BJ (cell line): ENCODE results near the gene C11orf86. TPM values are rescaled to one million over a fixed set of nuclear protein-coding genes. Genes with fewer than 3 reads are reported as not detected.

Source experiments
- CTCF ChIA-PET: fragments of 350-600 bp; formaldehyde crosslinking; extraction: SDS; loops from one replicate; lab custom pipeline; 2021; ENCODE audit warnings: antibody characterized with exemption, inconsistent platforms; lab: Yijun Ruan, JAX
- POLR2A ChIA-PET: fragments of 300-600 bp; sonication (Branson Sonifier 250); formaldehyde crosslinking; extraction: SDS; loops from one replicate; lab custom pipeline; 2021; ENCODE audit warnings: antibody characterized with exemption; lab: Charles Lee
- DNase-seq: peaks from one replicate; pipeline ENCODE4 v3.0.0-alpha.2; 2011; ENCODE audit warnings: low read depth
- H3K27me3 ChIP-seq: 2 replicates; pipeline ENCODE4 v1.6.0; 2011; ENCODE audit warnings: low read length; ENCODE audit not compliant: control insufficient read depth, insufficient read depth
- H3K36me3 ChIP-seq: 2 replicates; pipeline ENCODE4 v1.5.1; 2011; ENCODE audit warnings: low read length; ENCODE audit not compliant: control insufficient read depth, insufficient read depth
- H3K4me3 ChIP-seq: 2 replicates; pipeline ENCODE4 v1.5.1; 2011; ENCODE audit warnings: low read depth, mild to moderate bottlenecking, control low read depth, low read length
- polyA plus RNA-seq: library from polyadenylated mRNA; depleted of rRNA; stranded (reverse); fragments of >200 nt; gene quantifications from 2 replicates; pipeline ENCODE4 v1.2.3, GENCODE V29; 2011
- TF ChIP-seq, protein P1 (sequence below): IDR thresholded peaks from 2 replicates; pipeline ENCODE4 v1.5.1; 2011; ENCODE audit warnings: low read depth, mild to moderate bottlenecking, control low read depth, inconsistent platforms, low read length, moderate library complexity; ENCODE audit not compliant: insufficient read depth

C11orf86 gene
- polyA plus RNA-seq, 1 experiment: 0.15 TPM

GRCh38 chr11:67013511-67014045 lies 38.5 kb downstream of the C11orf86 start:
- Histone ChIP-seq H3K27me3 (no peaks in the 10 kb centered on the region; the same call in 1 of the 2 replicates), H3K36me3 (no peaks in the 10 kb centered on the region), H3K4me3 (no peak overlapping the region)
- POLR2A ChIA-PET: no interaction called here
- TF ChIP-seq, protein P1, sequence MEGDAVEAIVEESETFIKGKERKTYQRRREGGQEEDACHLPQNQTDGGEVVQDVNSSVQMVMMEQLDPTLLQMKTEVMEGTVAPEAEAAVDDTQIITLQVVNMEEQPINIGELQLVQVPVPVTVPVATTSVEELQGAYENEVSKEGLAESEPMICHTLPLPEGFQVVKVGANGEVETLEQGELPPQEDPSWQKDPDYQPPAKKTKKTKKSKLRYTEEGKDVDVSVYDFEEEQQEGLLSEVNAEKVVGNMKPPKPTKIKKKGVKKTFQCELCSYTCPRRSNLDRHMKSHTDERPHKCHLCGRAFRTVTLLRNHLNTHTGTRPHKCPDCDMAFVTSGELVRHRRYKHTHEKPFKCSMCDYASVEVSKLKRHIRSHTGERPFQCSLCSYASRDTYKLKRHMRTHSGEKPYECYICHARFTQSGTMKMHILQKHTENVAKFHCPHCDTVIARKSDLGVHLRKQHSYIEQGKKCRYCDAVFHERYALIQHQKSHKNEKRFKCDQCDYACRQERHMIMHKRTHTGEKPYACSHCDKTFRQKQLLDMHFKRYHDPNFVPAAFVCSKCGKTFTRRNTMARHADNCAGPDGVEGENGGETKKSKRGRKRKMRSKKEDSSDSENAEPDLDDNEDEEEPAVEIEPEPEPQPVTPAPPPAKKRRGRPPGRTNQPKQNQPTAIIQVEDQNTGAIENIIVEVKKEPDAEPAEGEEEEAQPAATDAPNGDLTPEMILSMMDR: no peak
- CTCF ChIA-PET: no interaction called here
- DNase-seq: no peak

DNA sequence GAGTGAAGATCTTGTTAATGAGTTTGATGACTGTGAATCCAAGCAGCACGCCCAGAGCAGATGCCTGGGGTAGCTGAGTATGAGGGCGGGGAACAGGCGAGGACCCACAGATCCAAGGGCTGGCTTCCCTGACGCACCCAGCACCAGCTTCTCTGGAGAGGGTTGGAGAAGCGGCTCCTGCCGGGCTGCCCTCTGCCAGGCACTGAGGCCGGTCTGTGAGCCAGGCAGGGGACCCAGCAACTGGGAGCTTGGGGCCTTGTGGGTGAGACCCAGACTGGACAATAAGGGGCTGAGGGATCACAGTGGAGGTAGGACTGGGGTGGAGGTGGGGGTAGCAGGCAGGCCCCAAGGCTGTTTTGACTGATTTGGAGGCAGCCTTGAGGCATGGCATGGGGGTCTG lies 39.2 kb downstream of the C11orf86 start:
- Histone ChIP-seq H3K27me3 (no peaks in the 10 kb centered on the region; the same call in 1 of the 2 replicates), H3K4me3 (no peak overlapping the region), H3K36me3 (no peaks in the 10 kb centered on the region)
- ChIA-PET POLR2A (no interaction called here), CTCF (interaction anchor here (1.1 kb wide), 1 partner anchor 11 kb away, joined by 4 read pairs; no protein-coding TSS in a partner anchor)
- TF ChIP-seq, protein P1: no peak
- no peak for DNase-seq

DNA sequence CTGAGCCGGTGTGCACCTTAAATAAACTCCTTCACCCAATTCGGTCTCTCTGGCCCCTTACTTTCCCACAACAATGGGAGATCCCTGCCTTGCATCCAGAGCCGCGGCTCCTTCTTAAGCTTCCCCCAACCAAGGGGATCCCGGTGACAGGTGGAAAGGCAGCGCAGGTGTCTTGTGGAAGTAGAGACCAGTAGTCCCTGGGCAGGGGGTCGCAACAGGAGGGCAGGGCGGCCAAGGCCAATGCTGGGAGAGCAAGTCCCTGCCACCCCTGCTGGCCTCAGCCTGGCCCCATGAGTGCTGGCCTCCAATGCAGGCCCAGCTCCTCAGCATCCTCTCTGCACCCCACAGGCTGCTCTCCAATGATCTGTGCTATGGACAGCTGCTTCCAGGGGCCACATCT lies 39.9 kb downstream of the C11orf86 start:
- TF ChIP-seq, protein P1: no peak
- Histone ChIP-seq H3K36me3 (no peaks in the 10 kb centered on the region), H3K27me3 (no peaks in the 10 kb centered on the region; the same call in 1 of the 2 replicates), H3K4me3 (no peak overlapping the region)
- DNase-seq: no peak
- ChIA-PET POLR2A (no interaction called here), CTCF (interaction anchor here (1.1 kb wide), 1 partner anchor 11 kb away, joined by 4 read pairs; no protein-coding TSS in a partner anchor)

DNA sequence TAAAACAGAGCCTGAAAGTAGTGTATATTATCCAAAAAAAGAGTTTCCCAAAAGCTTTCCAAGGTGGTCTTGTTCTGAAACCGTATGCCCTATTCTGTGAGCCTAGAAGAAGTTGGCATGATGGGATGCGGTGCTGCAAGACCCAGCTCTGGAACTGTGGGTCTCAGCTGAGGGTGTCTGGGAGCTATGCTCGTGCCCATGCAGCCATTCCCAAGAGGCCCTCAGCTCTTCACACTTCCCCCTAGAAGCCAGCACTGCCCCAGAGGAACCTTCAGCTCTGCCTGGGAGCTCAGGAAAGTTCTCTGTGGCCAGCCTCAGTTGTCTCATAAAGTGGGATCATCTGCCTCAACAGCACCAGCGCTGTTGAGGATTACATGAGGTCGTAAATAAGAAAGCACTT lies 41.4 kb downstream of the C11orf86 start:
- CTCF ChIA-PET: interaction anchor here (0.9 kb wide), 1 partner anchor 134 kb away, joined by 3 read pairs; no protein-coding TSS in a partner anchor
- POLR2A ChIA-PET: interaction anchor here (0.7 kb wide), 1 partner anchor 330 kb away, joined by 3 read pairs; no protein-coding TSS in a partner anchor
- DNase-seq: no peak

DNA sequence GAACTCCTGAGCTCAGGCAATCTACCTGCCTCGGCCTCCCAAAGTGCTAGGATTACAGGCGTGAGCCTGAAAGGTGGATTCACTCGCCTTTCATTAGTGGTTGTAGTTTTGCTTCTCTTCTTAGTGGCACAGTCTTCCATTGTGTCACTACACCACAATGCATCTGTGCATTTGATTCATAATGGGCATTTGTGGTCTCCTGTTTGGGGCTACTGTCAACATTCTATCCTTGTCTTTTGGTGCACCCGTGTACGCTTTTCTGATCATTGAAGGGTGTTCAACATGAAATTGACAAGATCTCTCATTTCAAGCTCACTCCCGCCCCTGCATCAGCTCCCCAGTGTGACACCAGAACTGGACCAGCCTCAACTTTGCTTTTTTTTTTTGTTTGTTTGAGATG lies 45.8 kb downstream of the C11orf86 start:
- POLR2A ChIA-PET: no interaction called here
- Histone ChIP-seq H3K27me3 (peaks cover 13% of the 10 kb centered on the region), H3K4me3 (no peak overlapping the region), H3K36me3 (no peaks in the 10 kb centered on the region)
- CTCF ChIA-PET: interaction anchor here (0.9 to 2.7 kb wide), 6 partner anchors 9 to 177 kb away, joined by 3 to 9 read pairs (median 6); no protein-coding TSS in a partner anchor
- TF ChIP-seq, protein P1: no peak
- no peak for DNase-seq

More for the DNA sequence above, 41.4 kb downstream of the C11orf86 start:
- H3K27me3 ChIP-seq: no peaks in the 10 kb centered on the region; the same call in 1 of the 2 replicates
- TF ChIP-seq, protein P1: no peak
- H3K36me3 ChIP-seq: no peaks in the 10 kb centered on the region
- no peak overlapping the region for H3K4me3 ChIP-seq
